Lower leg skin (tissue), 4 donors: ENCODE measurements around the gene P2RY8. TPM values are rescaled to one million over a fixed set of nuclear protein-coding genes. Genes with fewer than 3 reads are reported as not detected.
"Not testable (repeated sequence)": the region's sequence is repeated elsewhere in the genome, so short reads cannot be mapped to it uniquely, and the experiment has no call there.

Source experiments
- DNase-seq, 2 donors: peaks; one replicate each; pipeline ENCODE4 v3.0.0-alpha.2; 2019; ENCODE audit warnings: low spot score in 2 of 2
- H3K4me3 ChIP-seq: fragments of 200-600 bp; sonication (generic); 2 replicates; pipeline ENCODE4 v1.5.1; 2017; ENCODE audit warnings: mild to moderate bottlenecking, low read depth; ENCODE audit not compliant: poor library complexity, severe bottlenecking
- CTCF ChIP-seq, 3 donors: fragments of 450-650 bp; IDR thresholded peaks; one replicate each; pipeline ENCODE4 v1.5.1; 2016; ENCODE audit warnings: antibody characterized with exemption in 3 of 3, mild to moderate bottlenecking in 3 of 3, moderate library complexity in 2 of 3
- POLR2A ChIP-seq, 2 donors: fragments of 450-650 bp; IDR thresholded peaks; one replicate each; pipeline ENCODE4 v1.6.1; 2016 to 2017; ENCODE audit warnings: antibody characterized with exemption in 2 of 2, mild to moderate bottlenecking in 1 of 2, moderate library complexity in 1 of 2
- WGBS, 2 donors: methylation state at CpG; one replicate each; pipeline ENCODE4 v1.1.5; 2018; 5-methylcytosine and 5-hydroxymethylcytosine counted together
- intact Hi-C: fragments of 100-400 bp; cut with DNase I; formaldehyde crosslinking; loops from one replicate; pipeline ENCODE4 v1.15.0; 2023; ENCODE audit warnings: low total_unique reads
- total RNA-seq, 4 donors: library from RNA; depleted of rRNA; stranded (reverse); fragments of >200 nt; gene quantifications; one replicate each; pipeline ENCODE4 v1.1.0, GENCODE V29; 2016

The P2RY8 gene
- total RNA-seq, 4 donors from 2014 or later, result 0.08 to 0.81 (median 0.48) TPM

- intact Hi-C loops, result no loop called here
- DNase-seq, result no peak
- H3K4me3 ChIP-seq, result no peak overlapping the region
- 84 to 85% methylated on average over 6 of the region's 6 CpGs for WGBS, 2 donors
- no peak for TF ChIP-seq POLR2A (IDR thresholded peaks at IDR 0.05)
Measured at GRCh38 chrX:1525583-1526355, 11.2 kb downstream of the P2RY8 start.

DNA sequence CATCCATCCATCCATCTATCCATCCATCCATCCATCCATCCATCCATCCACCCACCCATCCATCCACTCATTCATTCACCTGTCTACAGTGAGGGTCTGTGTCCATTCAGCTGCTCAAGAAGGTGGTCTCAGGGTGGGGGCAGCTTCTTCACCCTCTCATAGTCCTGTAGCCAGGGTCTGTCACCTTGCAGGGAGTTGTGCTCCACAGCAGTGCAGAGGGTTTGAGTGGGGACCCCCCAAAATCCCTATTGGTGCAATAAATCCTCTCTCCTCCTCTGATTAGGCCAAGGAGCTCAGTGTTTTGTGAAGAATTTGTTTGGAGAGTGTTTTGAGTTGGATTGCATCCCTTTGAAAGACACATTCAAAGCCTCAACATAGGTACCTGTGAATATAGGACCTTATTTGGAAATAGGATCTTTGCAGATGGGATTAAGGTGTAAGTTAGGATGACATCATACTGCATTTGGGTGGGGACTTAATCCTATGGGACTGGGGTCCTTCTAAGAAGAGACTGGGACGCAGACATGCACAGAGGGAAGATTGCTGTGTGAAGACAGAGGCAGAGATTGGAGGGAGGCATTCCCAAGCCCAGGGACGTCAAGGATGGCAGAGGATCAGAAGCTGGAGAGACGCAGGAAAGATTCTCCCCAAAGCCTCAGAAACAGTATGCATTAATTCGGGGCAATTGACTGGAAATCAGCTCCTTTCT, 12.0 kb downstream of the P2RY8 start:
- TF ChIP-seq POLR2A (IDR thresholded peaks at IDR 0.05) (no peak), CTCF (IDR thresholded peaks at IDR 0.05) (no peak)
- intact Hi-C loops, result no loop called here
- no peak overlapping the region for H3K4me3 ChIP-seq
- peak in 1 of 2 donors; percentile 28 for DNase-seq
- WGBS, 2 donors, result 65 to 77% methylated on average over 4 of the region's 4 CpGs

DNA sequence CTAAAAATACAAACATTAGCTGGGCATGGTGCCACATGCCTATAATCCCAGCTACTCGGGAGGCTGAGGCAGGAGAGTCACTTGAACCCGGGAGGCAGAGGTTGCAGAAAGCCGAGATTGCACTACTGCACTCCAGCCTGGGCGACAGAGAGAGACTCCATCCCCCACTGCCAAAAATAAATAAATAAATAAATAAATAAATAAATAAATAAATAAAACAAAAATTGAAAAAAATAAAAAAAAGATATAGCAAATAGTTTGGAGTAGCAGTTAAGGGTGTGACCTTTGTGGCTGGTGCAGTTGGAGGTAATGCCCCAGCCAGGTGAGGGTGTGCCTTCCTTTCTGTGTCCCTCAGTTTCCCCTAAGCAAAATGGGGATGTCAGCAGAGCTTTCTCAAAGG, 14.1 kb downstream of the P2RY8 start:
- intact Hi-C loops, H3K4me3 ChIP-seq: not testable (repeated sequence)
- peak in 1 of 2 donors; percentile 12 for DNase-seq
- whole genome bisulfite sequencing, 2 donors, result 69 to 75% methylated on average over 4 of the region's 4 CpGs

DNA sequence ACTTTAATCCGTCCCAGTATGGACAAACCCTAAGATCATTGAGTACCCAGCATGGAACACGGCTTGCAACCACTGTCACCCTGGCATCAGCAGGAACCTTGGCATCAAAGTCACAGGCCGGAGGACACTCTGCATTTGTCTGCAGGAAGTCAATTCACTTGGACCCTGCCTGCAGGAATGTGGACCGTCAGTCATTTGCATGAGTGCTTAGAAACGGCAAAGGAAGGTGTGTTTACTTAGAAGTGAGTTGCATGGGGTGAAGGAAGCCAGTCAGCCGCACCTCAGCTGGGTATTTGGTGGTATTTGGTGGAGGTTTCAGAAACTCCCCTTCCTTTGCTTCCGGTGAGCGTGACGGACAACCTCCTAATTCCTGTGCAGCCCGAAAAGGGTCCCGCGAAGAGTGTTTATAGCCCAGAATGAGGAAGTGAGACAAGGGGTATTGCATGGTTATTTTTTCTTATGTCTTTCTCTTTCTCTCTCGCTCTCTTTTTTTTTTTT, 15.5 kb downstream of the P2RY8 start:
- intact Hi-C loops, result no loop called here
- H3K4me3 ChIP-seq, result no peak overlapping the region
- no peak for TF ChIP-seq POLR2A (IDR thresholded peaks at IDR 0.05)
- no peak for TF ChIP-seq CTCF (IDR thresholded peaks at IDR 0.05)
- WGBS, 2 donors, result 55 to 60% methylated on average over 13 of the region's 13 CpGs
- DNase-seq, result peak in 1 of 2 donors; percentile 78

DNA sequence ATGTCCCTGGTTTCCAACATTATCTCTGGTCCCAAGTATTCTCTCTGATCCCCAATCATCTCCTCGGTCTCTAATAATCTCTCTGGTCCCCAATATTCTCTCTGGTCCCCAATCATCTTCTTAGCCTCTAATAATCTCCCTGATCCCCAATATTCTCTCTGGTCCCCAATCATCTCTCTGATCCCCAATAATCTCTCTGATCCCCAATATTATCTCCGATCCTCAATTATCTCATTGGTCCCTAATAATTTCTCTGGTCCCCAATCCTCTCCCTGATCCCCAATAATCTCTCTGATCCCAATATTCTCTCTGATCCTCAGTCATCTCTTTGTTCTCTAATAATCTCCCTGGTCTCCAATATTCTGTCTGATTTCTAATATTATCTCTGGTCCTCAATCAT, 16.6 kb downstream of the P2RY8 start:
- 60 to 79% methylated on average over 2 of the region's 2 CpGs for WGBS, 2 donors
- intact Hi-C loops, result no loop called here
- no peak for DNase-seq
- TF ChIP-seq POLR2A (IDR thresholded peaks at IDR 0.05) (no peak), CTCF (IDR thresholded peaks at IDR 0.05) (no peak)
- no peak overlapping the region for H3K4me3 ChIP-seq

GRCh38 chrX:1519022-1519497, 17.9 kb downstream of the P2RY8 start:
- intact Hi-C loops, result no loop called here
- TF ChIP-seq CTCF (IDR thresholded peaks at IDR 0.05), result no peak
- no peak for TF ChIP-seq POLR2A (IDR thresholded peaks at IDR 0.05)
- no peak overlapping the region for H3K4me3 ChIP-seq
- no peak for DNase-seq
- 94 to 95% methylated on average over 2 of the region's 2 CpGs for WGBS, 2 donors
